ENCODE measurements around the gene SPO11. TPM values are rescaled to one million over a fixed set of nuclear protein-coding genes. Genes with fewer than 3 reads are reported as not detected.

Gene SPO11
- total and polyA plus RNA-seq, 2 experiments from 2014 or later = not detected

GRCh38 chr20:57292611-57293010, 37.0 kb upstream of the SPO11 start:
- H3K79me2 ChIP-seq (ENCODE audit: insufficient read depth) = no peaks in the 10 kb centered on the region
- no peak overlapping the region for H2AFZ ChIP-seq
- no peaks in the 10 kb centered on the region for H3K9me2 ChIP-seq (ENCODE audit: insufficient read depth)
- TF ChIP-seq EZH2phosphoT487 (IDR thresholded peaks at IDR 0.05; ENCODE audit: insufficient read depth, low read depth) (no peak), EZH2 (IDR thresholded peaks at IDR 0.05; ENCODE audit: insufficient read depth, poor library complexity, severe bottlenecking) (no peak)
- no peaks in the 10 kb centered on the region for H3K9me3 ChIP-seq (ENCODE audit: low read depth)
- H4K20me1 ChIP-seq (ENCODE audit: insufficient read depth) = no peaks in the 10 kb centered on the region
- no peak overlapping the region for H3K4me3 ChIP-seq
- H3K9ac ChIP-seq = no peak overlapping the region
- WGBS, 2 experiments (ENCODE audit: low coverage in 1 of 2, low lambda C conversion rate in 2 of 2, missing lambda C conversion rate in 2 of 2) = 56 to 64% methylated on average over 2 of the region's 2 CpGs
- H3K4me1 ChIP-seq (ENCODE audit: insufficient read depth) = no peaks in the 10 kb centered on the region
- H3K27me3 ChIP-seq (replicated peaks; ENCODE audit: insufficient read depth) = peaks cover 62% of the 10 kb centered on the region
- H3K27ac ChIP-seq = no peak overlapping the region
- no peak for DNase-seq
- H3K36me3 ChIP-seq (ENCODE audit: low read depth) = no peaks in the 10 kb centered on the region
- no peak overlapping the region for H3K4me2 ChIP-seq (ENCODE audit: unreplicated experiment)
- no peaks in the 10 kb centered on the region for H3F3A ChIP-seq (ENCODE audit: insufficient read depth)
- in situ Hi-C loops (cut with MboI) = no loop called here

- Histone ChIP-seq H3K9me3 (ENCODE audit: low read depth) (no peaks in the 10 kb centered on the region), H3K4me1 (ENCODE audit: insufficient read depth) (no peaks in the 10 kb centered on the region), H3K36me3 (ENCODE audit: low read depth) (no peaks in the 10 kb centered on the region), H3F3A (ENCODE audit: insufficient read depth) (no peaks in the 10 kb centered on the region), H3K4me3 (no peak overlapping the region), H3K27ac (no peak overlapping the region), H3K9me2 (ENCODE audit: insufficient read depth) (no peaks in the 10 kb centered on the region), H3K4me2 (ENCODE audit: unreplicated experiment) (no peak overlapping the region), H2AFZ (no peak overlapping the region), H3K79me2 (ENCODE audit: insufficient read depth) (no peaks in the 10 kb centered on the region), H4K20me1 (ENCODE audit: insufficient read depth) (no peaks in the 10 kb centered on the region), H3K9ac (no peak overlapping the region), H3K27me3 (replicated peaks; ENCODE audit: insufficient read depth) (peaks cover 48% of the 10 kb centered on the region)
- in situ Hi-C loops (cut with MboI) = no loop called here
- no peak for TF ChIP-seq EZH2 (IDR thresholded peaks at IDR 0.05; ENCODE audit: insufficient read depth, poor library complexity, severe bottlenecking)
- no peak for TF ChIP-seq EZH2phosphoT487 (IDR thresholded peaks at IDR 0.05; ENCODE audit: insufficient read depth, low read depth)
- 70 to 82% methylated on average over 7 of the region's 7 CpGs for WGBS, 2 experiments (ENCODE audit: low coverage in 1 of 2, low lambda C conversion rate in 2 of 2, missing lambda C conversion rate in 2 of 2)
- DNase-seq = no peak
Measured at GRCh38 chr20:57293995-57294394, 35.6 kb upstream of the SPO11 start.

DNA sequence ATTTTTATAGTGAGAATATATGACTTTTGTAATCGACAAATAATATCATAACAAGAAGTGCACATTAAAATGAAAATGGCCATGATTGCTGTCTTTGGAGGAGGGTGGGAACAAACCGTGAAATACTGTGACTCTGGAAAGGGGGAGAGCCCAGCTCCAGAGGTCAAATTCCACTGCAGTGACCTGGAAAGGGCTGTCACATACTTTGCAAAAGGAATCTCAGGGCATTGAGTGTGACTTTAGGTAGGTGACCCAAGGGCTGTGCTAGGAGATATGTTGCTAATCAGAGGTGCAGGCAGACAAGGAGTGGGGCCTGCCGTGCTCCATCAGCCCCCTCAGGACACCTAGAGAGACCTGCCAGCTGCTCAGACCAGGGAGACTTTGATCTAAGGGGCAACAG, 35.1 kb upstream of the SPO11 start:
- no peak overlapping the region for H3K9ac ChIP-seq
- H3K27me3 ChIP-seq (replicated peaks; ENCODE audit: insufficient read depth) = peaks cover 43% of the 10 kb centered on the region
- H3F3A ChIP-seq (ENCODE audit: insufficient read depth) = no peaks in the 10 kb centered on the region
- no peaks in the 10 kb centered on the region for H3K9me3 ChIP-seq (ENCODE audit: low read depth)
- no peak for DNase-seq
- H3K27ac ChIP-seq = no peak overlapping the region
- H3K36me3 ChIP-seq (ENCODE audit: low read depth) = no peaks in the 10 kb centered on the region
- 62 to 70% methylated on average over 3 of the region's 3 CpGs for WGBS, 2 experiments (ENCODE audit: low coverage in 1 of 2, low lambda C conversion rate in 2 of 2, missing lambda C conversion rate in 2 of 2)
- TF ChIP-seq EZH2 (IDR thresholded peaks at IDR 0.05; ENCODE audit: insufficient read depth, poor library complexity, severe bottlenecking) (no peak), EZH2phosphoT487 (IDR thresholded peaks at IDR 0.05; ENCODE audit: insufficient read depth, low read depth) (no peak)
- no peaks in the 10 kb centered on the region for H3K4me1 ChIP-seq (ENCODE audit: insufficient read depth)
- H3K9me2 ChIP-seq (ENCODE audit: insufficient read depth) = no peaks in the 10 kb centered on the region
- no peak overlapping the region for H3K4me2 ChIP-seq (ENCODE audit: unreplicated experiment)
- H3K79me2 ChIP-seq (ENCODE audit: insufficient read depth) = no peaks in the 10 kb centered on the region
- H2AFZ ChIP-seq = no peak overlapping the region
- no peaks in the 10 kb centered on the region for H4K20me1 ChIP-seq (ENCODE audit: insufficient read depth)
- no peak overlapping the region for H3K4me3 ChIP-seq
- in situ Hi-C loops (cut with MboI) = no loop called here

DNA sequence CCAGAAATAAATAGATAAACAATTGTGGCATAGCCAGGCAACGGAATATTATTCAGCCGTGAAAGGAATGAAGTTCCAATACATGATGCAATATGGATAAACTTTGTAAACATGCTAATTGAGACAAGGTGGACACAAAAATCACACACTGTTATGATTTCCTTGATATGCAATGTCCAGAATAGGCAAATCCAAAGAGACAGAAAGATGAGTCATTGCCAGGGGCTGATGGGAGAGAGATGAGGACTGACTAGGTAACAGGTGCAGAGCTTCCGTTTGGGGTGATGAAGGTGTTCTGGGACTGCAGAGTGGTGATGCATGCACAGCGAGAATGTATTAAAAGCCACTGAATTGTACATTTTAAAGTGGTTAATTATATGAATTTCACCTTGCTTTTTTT, 31.1 kb upstream of the SPO11 start:
- Histone ChIP-seq H3K36me3 (ENCODE audit: low read depth) (no peaks in the 10 kb centered on the region), H3K27ac (no peak overlapping the region), H3K4me2 (ENCODE audit: unreplicated experiment) (no peak overlapping the region), H3K79me2 (ENCODE audit: insufficient read depth) (no peaks in the 10 kb centered on the region), H3K4me1 (ENCODE audit: insufficient read depth) (no peaks in the 10 kb centered on the region), H3K27me3 (replicated peaks; ENCODE audit: insufficient read depth) (peaks cover 20% of the 10 kb centered on the region), H3K9me3 (ENCODE audit: low read depth) (no peaks in the 10 kb centered on the region), H3K9me2 (ENCODE audit: insufficient read depth) (no peaks in the 10 kb centered on the region), H4K20me1 (ENCODE audit: insufficient read depth) (no peaks in the 10 kb centered on the region), H3K9ac (no peak overlapping the region), H3K4me3 (no peak overlapping the region), H3F3A (ENCODE audit: insufficient read depth) (no peaks in the 10 kb centered on the region), H2AFZ (no peak overlapping the region)
- 26 to 29% methylated on average over 4 of the region's 4 CpGs for whole genome bisulfite sequencing, 2 experiments (ENCODE audit: low coverage in 1 of 2, low lambda C conversion rate in 2 of 2, missing lambda C conversion rate in 2 of 2)
- TF ChIP-seq EZH2phosphoT487 (IDR thresholded peaks at IDR 0.05; ENCODE audit: insufficient read depth, low read depth) = no peak
- DNase-seq = no peak
- in situ Hi-C loops (cut with MboI) = no loop called here

- no peak overlapping the region for H3K4me2 ChIP-seq (ENCODE audit: unreplicated experiment)
- in situ Hi-C loops (cut with MboI) = no loop called here
- 73 to 80% methylated on average over 14 of the region's 14 CpGs for WGBS, 2 experiments (ENCODE audit: low coverage in 1 of 2, low lambda C conversion rate in 2 of 2, missing lambda C conversion rate in 2 of 2)
- no peak overlapping the region for H2AFZ ChIP-seq
- no peaks in the 10 kb centered on the region for H3K9me2 ChIP-seq (ENCODE audit: insufficient read depth)
- DNase-seq = no peak
- no peak overlapping the region for H3K4me3 ChIP-seq
- no peaks in the 10 kb centered on the region for H3K36me3 ChIP-seq (ENCODE audit: low read depth)
- no peaks in the 10 kb centered on the region for H4K20me1 ChIP-seq (ENCODE audit: insufficient read depth)
- H3K27ac ChIP-seq = no peak overlapping the region
- H3K9me3 ChIP-seq (ENCODE audit: low read depth) = no peaks in the 10 kb centered on the region
- H3K9ac ChIP-seq = no peak overlapping the region
- peaks cover 11% of the 10 kb centered on the region; the same call in 1 of the 2 replicates for H3K27me3 ChIP-seq (replicated peaks; ENCODE audit: insufficient read depth)
- H3F3A ChIP-seq (ENCODE audit: insufficient read depth) = no peaks in the 10 kb centered on the region
- no peaks in the 10 kb centered on the region for H3K79me2 ChIP-seq (ENCODE audit: insufficient read depth)
- TF ChIP-seq EZH2 (IDR thresholded peaks at IDR 0.05; ENCODE audit: insufficient read depth, poor library complexity, severe bottlenecking) (no peak), EZH2phosphoT487 (IDR thresholded peaks at IDR 0.05; ENCODE audit: insufficient read depth, low read depth) (no peak)
- H3K4me1 ChIP-seq (ENCODE audit: insufficient read depth) = no peaks in the 10 kb centered on the region
Measured at GRCh38 chr20:57301026-57301425, 28.6 kb upstream of the SPO11 start.
